ENCODE measurements around the gene LRRC46. TPM values are rescaled to one million over a fixed set of nuclear protein-coding genes. Genes with fewer than 3 reads are reported as not detected.

Gene LRRC46
- total and polyA plus RNA-seq, 10 of the 15 experiments (the other 5 are each of a cell fraction or from before 2014, with no cell fraction given): 0.15 to 1.8 (median 0.38) TPM; not detected in 1

DNA sequence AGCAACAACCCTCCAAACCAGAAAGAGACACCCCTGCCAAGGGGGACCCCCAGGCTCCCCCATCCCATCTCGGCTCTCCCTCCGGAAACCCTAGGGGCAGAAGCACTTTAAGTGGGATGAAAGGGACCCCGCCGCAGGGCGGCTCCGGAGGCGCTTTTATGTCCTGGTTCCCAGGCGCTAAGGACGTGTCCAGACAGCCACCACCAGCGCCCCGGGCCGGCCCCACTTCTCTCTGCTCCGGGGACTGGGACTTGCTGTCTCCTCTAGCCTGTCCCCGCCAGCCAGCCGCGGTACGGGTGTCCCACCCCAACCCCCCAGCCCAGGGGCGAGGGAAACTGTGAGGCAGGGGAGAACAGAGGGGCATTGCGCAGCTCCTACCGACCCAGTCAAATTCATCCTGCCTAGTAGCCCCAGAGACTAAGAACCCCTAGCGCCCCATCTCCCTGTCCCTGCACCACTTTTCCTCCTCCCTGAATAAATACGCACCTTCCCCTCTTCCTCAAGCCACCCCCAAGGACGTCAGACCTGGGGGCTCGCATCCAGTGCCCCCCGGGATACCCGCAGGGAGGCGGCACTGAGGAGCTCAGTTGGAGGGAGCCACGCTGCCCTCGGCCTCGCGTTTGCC is 15.4 kb downstream of the LRRC46 start:
- Histone ChIP-seq H3K27ac (ENCODE audit: control insufficient read depth, insufficient read depth) (no peak overlapping the region), H3K79me2 (ENCODE audit: control insufficient read depth, insufficient read depth, low read length) (no peaks in the 10 kb centered on the region), H2AFZ (ENCODE audit: control insufficient read depth, low read depth, low read length) (no peak overlapping the region), H3K9ac (ENCODE audit: control insufficient read depth, insufficient read depth, low read length) (no peak overlapping the region), H3K4me3 (no peak overlapping the region), H3K27me3 (replicated peaks in 1 of 2; ENCODE audit: control insufficient read depth in 2 of 2, insufficient read depth in 2 of 2, low read length in 1 of 2) (peaks cover 17 to 23% of the 10 kb centered on the region in 2 experiments), H3K4me1 (ENCODE audit: control insufficient read depth, insufficient read depth, low read length) (peaks cover 12% of the 10 kb centered on the region), H3K9me3 (replicated peaks; ENCODE audit: control insufficient read depth, insufficient read depth, low read length) (no peaks in the 10 kb centered on the region), H3K36me3 (ENCODE audit: control insufficient read depth in 2 of 2, insufficient read depth in 2 of 2, low read length in 1 of 2) (no peaks in the 10 kb centered on the region), H3K4me2 (ENCODE audit: control insufficient read depth, insufficient read depth) (no peak overlapping the region), H4K20me1 (ENCODE audit: control insufficient read depth, insufficient read depth) (no peaks in the 10 kb centered on the region)
- SMC1A ChIA-PET (ENCODE audit: uncharacterized antibody, unreplicated experiment): interaction anchor here (1.2 to 13.1 kb wide), 2 partner anchors 42 to 123 kb away, joined by 3 to 231 read pairs; partner anchors contain the start of gene SP2
- RAD21 ChIA-PET (ENCODE audit: unreplicated experiment): interaction anchor here (1.0 to 2.8 kb wide), 3 partner anchors 45 to 171 kb away, joined by 3 to 8 read pairs (median 6); no protein-coding TSS in a partner anchor
- in situ Hi-C loops (cut with MboI): loop anchor here (10.0 kb wide), 1 partner anchor 778 kb away; the partner anchor contains the start of gene HOXB9
- intact Hi-C loops (cut with micrococcal nuclease; ENCODE audit: unreplicated experiment): no loop called here
- ATAC-seq (no peak), FAIRE-seq (no peak), DNase-seq (ENCODE audit: low read depth, low spot score) (no peak)
- TF ChIP-seq, protein P1, sequence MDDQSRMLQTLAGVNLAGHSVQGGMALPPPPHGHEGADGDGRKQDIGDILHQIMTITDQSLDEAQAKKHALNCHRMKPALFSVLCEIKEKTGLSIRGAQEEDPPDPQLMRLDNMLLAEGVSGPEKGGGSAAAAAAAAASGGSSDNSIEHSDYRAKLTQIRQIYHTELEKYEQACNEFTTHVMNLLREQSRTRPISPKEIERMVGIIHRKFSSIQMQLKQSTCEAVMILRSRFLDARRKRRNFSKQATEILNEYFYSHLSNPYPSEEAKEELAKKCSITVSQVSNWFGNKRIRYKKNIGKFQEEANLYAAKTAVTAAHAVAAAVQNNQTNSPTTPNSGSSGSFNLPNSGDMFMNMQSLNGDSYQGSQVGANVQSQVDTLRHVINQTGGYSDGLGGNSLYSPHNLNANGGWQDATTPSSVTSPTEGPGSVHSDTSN (IDR thresholded peaks at IDR 0.05; ENCODE audit: insufficient replicate concordance, low read depth, low read length): no peak
- TF ChIP-seq YY1 (IDR thresholded peaks at IDR 0.05; ENCODE audit: low read depth, low read length) (no peak), MYC (IDR thresholded peaks at IDR 0.05; ENCODE audit: insufficient read depth, insufficient read length, insufficient replicate concordance, low read length, severe bottlenecking) (no peak)
- TF ChIP-seq, protein P2, sequence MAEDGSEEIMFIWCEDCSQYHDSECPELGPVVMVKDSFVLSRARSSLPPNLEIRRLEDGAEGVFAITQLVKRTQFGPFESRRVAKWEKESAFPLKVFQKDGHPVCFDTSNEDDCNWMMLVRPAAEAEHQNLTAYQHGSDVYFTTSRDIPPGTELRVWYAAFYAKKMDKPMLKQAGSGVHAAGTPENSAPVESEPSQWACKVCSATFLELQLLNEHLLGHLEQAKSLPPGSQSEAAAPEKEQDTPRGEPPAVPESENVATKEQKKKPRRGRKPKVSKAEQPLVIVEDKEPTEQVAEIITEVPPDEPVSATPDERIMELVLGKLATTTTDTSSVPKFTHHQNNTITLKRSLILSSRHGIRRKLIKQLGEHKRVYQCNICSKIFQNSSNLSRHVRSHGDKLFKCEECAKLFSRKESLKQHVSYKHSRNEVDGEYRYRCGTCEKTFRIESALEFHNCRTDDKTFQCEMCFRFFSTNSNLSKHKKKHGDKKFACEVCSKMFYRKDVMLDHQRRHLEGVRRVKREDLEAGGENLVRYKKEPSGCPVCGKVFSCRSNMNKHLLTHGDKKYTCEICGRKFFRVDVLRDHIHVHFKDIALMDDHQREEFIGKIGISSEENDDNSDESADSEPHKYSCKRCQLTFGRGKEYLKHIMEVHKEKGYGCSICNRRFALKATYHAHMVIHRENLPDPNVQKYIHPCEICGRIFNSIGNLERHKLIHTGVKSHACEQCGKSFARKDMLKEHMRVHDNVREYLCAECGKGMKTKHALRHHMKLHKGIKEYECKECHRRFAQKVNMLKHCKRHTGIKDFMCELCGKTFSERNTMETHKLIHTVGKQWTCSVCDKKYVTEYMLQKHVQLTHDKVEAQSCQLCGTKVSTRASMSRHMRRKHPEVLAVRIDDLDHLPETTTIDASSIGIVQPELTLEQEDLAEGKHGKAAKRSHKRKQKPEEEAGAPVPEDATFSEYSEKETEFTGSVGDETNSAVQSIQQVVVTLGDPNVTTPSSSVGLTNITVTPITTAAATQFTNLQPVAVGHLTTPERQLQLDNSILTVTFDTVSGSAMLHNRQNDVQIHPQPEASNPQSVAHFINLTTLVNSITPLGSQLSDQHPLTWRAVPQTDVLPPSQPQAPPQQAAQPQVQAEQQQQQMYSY (CRISPR knock-in tag; IDR thresholded peaks at IDR 0.05): no peak
- POLR2A ChIA-PET: no interaction called here
- CTCF ChIA-PET: interaction anchor here (1.5 to 12.4 kb wide), 4 partner anchors 42 to 171 kb away, joined by 4 to 502 read pairs (median 44); partner anchors contain the start of gene SP2
- BruUV-seq (replicated peaks): no TSS peak
- 13% methylated on average over 31 of the region's 31 CpGs for WGBS (ENCODE audit: insufficient coverage, insufficient replicate concordance, low lambda C conversion rate, missing lambda C conversion rate)
